GM18870 (cell line): Measurements from ENCODE around the gene LHFPL6.

ENCODE experiments used
- ATAC-seq: cut with Tn5 transposase; IDR thresholded peaks from one replicate; pipeline ENCODE4 v1.9.1; 2021; ENCODE audit warnings: moderate library complexity; ENCODE audit not compliant: unreplicated experiment

The LHFPL6 gene

DNA sequence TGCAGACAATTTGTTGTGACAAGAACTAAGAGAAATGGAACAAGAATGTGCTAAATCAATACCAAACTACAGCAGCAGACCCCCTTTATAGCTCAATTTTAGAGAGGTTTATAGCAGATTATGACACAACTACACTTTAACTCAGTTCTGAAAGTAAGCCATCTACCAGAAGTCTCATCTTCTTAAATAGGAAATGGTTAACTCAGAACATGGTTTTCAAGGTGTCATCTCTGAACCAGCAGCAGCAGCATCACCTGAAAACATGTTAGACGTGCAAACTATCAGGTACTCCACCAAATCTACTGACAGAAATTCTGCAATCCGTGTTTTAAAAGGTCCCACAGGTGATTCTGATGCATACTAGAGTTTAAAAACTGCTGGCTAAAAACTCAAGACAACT lies 6.8 kb downstream of the LHFPL6 start:
- no peak for ATAC-seq

DNA sequence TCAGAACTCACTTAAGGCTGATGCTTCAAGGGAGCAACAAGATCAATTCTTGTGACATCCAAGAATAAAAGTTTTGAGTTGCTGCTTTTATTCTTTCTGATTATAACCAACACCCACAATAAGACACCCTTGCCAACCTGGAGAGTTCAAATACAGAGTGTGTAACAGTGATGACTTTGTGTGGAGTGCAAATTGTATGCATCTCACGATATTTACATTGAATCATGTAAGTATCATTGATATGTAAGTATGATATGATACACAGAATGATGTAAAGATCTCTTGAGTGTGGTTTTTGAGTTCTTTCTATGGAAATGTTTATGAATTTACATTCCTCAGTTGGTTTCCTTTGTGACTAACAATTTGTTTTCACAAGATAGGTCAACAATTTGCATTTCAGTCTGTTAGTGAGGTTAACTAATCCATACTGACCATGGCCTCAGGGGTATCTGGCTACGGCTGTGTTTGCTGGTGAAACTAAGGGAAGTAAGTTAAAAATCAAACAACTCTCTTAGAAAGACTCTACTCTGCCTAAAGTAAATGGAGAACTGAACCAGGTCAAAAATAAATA lies 12.4 kb downstream of the LHFPL6 start:
- ATAC-seq: no peak

DNA sequence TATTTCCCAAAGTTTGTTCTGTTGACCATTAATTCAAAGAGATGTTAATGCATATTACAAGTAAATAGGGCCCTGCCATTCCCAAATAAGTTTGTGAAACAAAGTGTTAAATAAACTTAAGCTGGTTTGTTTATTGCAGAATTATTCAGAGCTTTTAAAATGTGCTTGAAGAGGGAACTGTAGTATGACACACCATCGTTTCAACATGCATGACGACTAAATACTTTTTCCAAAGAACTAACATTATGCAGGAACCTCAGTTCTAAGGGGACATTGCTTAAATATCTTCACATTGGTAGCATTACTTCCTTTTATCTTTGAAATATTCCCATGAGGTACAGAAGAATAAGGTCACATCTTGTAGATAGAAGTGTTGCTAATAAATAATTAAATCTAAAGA lies 14.6 kb downstream of the LHFPL6 start:
- no peak for ATAC-seq

DNA sequence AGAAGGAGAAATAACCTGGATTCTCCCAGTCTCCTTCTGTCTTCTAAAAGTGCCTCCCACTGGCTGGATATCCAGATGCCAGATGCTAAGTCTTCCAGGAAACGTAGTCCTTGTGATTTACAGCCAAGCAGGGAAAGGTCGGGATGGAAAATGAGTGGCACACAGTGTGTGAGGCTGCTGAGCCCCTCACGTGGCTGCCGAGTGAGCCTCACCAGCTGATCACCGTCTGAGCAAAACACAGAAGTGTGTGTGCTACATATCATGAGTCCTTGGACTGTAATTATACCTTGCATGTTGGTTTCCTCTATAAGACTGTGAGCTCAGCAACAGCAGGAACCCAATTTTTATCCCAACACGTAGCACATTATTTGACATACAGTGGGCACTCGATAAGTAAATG lies 15.1 kb downstream of the LHFPL6 start:
- ATAC-seq: no peak

DNA sequence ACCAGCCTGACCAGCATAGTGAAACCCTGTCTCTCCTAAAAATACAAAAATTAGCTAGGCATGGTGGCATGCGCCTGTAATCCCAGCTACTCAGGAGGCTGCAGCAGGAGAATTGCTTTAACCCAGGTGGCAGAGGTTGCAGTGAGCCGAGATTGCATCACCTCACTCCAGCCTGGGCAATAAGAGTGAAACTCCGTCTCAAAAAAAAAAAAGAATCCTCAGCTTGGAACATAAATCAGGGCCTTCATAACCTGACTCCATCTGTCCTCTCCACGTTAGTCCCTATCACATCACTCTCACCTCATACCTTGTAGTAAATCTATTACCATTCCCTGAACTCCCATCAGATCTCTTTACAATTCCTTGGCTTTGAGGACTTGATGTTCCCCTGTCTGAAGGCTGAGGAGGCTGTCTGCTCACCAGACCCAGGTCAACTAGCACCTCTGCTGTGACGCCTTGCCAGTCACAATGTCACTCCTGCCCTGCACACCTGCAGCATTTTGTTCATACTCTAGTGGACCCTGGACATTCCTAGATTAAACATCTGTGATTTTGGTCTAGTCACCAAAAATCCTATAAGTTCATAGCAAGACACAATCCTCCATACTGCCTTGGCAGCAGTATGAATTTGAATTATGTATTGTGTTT lies 15.9 kb downstream of the LHFPL6 start:
- no peak for ATAC-seq

DNA sequence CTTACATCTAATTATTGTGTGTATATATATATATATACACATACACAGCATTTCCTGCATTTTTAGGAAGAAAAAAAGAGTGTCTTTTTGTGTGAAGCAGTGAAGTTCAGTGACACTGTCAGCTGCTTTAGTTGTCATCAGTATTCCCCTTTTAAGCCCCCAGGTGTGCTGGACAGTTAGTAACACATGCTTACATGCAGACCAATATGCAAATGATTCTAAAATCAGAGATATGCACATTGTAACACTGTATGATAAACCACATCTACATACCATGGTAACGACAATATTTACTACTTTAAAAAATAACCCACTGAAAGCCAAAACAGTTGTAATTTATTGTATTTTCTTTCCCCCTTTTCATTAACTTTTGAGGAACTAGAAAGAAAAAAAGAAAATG lies 16.8 kb downstream of the LHFPL6 start:
- no peak for ATAC-seq

DNA sequence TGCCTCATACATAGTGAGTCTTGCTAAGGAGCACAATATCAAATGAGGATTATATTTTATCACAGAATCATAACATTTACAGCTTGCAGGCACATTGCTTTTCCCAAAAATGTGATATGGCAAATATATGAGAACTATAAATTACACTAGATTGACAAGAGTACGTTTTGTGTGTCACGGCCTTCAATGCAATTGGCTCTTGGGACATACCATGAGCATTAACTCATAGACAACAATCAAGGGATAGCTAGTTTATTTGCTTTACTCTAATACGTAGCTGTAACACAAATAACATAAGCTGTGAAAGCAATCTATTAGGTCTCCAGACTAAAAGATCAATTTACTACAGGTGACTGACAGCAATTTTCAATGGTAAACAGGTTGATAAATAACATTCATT lies 17.8 kb downstream of the LHFPL6 start:
- ATAC-seq: no peak

DNA sequence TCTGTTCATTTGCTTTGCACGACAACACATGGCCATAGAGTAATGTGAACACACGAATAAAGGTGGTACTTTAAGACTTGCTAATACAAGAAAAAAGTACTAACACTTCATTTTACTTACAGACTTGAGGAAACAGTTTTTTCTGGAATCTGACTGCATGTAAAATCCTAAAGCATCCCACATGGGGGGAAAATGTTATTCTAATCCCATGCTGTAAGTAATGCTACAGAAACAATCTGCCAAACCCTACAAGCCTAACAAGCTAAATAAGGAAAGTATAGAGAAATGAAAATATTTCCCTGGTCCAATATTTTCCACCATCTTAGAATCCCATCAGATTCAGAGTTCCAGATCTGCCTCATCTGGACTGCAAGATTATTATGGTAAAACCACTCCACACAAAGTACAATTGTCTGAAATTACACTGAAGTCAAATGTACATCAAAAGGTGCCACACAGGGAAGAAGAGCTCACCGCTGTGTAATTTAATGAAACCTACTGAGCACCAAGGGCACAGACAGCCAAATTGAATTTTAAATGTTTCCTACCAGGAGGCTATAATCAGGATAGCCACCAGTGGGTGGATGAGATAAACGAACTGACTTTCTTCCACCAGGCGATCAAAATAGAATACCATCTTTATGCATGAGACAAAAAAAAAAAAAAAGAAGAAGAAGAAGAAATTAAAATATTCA lies 22.0 kb downstream of the LHFPL6 start:
- no peak for ATAC-seq

DNA sequence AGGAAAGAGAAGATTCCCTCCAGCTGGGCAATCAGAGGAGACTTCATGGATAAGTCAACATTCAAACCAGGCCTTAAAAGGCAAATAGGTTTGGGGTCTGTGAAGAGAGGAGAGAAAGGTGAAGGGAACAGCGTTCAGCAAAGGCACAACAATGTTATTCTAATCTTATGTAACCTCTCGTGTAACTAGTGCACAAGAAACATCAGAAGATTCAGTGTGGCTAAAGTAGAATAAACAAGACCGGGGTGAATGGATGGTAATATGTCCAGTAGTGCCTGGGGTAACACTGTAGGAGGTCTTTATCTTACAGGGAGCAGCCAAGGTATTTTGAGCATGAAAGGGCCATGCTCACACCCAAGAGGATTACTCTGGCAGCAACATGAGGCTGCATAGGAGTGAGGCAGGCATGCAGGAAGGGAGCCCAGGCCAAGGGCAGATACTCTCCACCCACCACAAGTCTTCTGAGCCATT lies 24.1 kb downstream of the LHFPL6 start:
- no peak for ATAC-seq

DNA sequence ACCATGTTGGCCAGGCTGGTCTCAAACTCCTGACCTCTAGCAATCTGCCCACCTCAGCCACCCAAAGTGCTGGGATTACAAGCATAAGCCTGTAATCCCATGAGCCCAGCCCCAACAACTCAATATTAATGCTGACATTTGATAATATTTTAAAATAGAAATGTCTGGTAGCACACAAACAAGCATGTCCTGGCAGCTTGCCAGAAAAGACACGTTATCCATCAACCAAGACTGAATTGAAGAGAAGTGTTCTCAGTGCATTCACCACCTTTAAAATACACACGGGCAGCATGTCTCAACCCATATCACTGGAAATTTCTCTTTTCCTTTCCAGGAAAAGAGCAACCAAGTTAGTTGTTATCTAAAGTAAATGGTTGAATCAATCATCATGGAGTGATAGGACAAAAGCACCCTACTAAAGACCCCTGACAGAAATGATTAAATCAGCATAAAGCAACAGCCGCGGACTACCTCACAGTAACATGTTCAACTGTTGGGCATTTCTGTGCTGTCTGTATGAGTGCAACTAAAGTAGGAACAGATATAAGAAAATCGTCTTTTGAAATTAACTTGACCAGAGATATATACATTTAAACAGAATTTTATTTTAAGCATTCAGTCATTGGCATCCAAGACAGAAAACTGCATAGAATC lies 25.0 kb downstream of the LHFPL6 start:
- no peak for ATAC-seq

DNA sequence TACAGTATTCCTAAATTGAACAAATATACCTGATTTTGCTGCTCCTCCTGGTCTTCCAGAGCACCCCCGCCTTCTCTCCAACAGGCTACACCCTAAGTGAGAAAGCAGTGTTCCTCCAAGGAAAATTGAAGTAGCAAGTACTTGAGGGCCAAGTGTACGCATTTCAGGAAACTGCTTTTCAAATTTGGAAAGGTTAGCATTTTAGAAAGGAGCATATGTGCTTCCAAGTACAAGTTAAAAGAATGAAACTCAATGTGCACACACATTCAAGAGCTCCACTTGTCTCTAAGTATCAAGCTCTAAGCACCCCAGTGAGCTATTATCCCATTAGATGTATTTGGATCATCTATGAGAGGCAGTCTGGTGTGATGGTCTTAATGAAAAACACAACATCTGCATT lies 25.8 kb downstream of the LHFPL6 start:
- no peak for ATAC-seq

DNA sequence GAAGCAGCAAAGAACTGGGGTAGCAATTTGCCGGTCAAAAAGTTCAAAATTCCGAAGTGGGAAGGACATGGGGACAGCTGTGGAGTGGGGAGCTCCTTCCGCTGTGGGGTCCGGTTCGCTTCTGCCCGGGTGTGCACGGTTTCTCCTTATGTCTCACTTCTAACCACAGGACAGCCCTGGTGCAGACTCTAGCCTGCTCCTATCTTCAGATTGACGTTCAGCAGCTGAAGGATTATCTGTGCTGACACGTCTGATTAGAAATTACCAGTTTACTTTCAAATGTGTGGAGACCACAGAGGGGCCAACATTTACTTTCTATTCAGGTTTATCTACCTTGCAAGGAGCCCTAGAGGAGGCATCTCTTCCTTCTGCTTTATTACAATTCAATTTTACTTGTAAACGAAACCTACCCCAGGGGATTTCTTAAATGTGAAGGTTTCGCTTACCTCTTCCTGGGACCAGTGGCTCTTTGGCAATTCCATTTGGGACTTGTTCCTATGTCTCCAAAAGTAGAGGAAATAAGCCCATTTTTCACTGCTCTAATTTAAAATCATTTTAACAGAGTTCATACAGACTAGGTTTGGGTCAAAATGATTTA lies 27.3 kb downstream of the LHFPL6 start:
- no peak for ATAC-seq

DNA sequence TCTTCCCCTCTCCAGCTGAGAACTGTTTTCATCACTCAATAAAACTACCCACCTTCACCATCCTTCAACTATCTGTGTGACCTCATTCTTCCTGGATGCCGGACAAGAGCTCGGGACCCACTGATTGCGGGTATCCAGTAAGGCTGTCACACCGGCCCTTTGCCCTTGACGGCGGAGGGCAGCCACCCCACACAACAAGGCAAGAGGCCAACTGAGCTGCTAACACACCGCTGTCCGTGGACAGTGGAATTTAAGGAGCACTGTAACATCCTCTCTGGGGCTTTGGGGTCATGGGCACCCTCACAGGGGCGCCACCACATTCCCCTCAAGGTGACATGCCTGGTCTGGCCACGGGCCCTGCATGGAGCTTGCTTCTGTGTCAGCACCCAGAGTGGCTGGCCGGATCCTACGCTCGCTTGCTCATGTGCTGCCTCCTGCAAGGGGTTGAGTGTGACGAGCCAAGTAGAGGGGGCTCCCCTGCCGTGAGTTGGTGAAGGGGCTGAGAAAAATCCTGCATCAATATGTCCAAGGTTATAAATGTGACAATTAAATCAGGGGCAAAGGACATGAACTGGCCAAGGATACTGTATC lies 31.4 kb downstream of the LHFPL6 start:
- ATAC-seq: no peak

DNA sequence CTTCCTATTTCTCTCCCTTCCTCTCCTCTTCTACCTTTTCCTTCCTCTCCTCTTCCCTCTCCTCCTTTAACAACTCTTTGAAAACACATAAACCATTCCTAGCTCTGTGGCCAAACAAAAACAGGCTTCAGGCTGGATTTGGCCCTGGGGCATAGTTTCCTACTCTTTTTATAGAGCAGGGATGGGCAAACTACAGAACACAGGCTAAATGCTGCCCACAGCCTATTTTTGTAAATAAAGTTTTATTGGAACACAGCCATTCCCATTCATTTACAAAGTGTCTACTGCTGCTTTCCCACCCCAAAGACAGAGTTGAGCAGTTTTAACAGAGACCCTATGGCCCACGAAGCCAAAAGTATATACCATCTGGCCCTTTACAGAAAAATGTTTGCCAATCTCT lies 35.4 kb downstream of the LHFPL6 start:
- ATAC-seq: no peak

DNA sequence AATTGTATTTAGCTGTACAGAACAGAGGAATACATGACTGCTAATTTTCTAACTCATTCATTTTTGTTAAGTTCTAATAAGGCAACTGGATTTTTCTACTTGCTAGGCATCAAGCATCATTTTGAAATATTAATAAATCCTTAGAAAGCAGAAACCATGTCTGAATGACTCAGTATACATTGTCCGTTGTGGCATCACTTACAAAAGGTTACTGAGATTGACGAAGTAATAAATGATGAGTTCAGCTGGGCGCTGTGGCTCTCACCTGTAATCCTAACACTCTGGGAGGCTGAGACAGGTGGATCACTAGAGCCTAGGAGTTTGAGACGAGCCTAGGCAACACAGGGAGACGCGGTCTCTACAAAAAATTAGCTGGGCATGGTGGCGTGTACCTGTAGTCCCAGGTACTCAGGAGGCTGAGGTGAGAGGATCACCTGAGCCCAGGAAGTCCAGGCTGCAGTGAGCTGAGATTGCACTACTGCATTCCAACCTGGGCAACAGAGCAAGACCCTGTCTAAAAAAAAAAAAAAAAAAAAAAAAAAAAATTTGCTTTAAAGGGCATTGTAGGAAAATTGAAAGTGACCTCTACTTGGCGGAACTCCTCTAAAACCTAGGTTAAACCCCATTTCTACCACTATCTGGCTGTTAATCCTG lies 36.6 kb downstream of the LHFPL6 start:
- ATAC-seq: no peak

DNA sequence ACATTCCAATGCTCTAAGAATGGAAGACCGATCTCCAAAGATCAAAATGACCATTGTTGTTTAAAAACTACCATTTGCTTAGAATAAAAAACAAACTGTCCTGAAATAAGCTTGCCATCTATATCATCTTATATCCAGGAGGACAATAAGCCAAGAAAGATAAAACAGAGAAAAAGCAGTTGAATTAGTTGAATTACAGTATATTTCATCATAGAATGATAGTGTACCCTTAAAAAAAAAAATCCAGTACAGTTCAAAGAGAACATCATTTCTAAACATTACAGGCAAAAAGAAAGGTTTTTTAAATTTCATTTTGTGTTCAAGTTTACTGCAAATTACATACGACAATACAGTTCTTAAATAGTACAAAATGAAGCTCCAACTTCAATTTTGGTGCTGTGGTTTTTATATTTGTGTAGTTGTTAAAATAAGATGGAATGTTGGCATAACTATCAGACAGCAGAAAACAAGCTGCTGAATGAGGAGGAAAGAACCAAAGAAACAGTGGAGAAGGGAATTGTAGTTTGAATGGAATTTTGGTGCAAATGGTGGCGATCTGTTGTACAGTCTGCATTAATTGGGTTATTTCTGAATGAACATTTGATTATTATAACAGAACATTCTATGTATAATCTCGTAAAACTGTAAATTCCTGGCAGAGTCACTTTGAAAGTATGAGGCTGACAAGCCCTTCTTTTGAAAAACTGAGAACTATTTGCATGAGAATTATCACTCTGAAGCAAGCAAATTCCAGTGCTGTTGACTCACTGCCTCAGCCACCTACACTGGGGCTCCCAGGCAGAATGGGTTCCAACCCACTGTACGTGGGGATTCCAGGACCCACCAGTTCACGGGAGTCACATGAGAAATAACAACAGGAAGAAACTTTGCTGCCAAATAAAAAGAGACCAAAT lies 37.7 kb downstream of the LHFPL6 start:
- ATAC-seq: no peak

DNA sequence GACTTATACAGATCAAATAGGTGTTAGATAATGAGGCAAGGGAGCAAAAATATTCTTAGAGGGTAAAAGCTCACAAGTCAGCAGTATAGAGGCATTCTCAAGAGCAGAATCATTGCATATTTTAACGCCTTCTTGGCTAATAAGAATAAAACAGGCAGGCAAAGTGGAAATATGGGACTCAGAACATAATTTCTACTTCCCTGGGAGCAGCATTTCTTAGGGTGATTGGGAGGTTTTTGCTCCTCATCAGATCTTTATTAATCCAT lies 39.6 kb downstream of the LHFPL6 start:
- no peak for ATAC-seq

DNA sequence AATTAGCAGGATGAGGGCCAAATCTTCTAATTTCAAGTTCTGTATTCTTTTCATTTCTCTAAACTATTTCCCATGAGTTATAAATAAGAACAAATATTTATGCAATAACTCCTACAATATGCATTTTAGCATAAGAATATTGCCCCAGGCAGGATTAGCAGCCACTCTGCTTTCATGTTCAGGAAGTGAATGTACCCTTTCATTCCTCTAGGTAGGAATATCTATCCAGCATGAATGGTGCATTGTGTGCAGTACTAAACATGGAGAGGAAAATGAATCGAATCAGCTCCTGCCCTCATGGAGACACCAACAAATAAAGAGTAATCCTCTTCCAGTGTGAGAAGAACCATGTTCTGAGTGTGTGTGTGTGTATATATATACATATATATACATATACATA lies 41.0 kb downstream of the LHFPL6 start:
- no peak for ATAC-seq

DNA sequence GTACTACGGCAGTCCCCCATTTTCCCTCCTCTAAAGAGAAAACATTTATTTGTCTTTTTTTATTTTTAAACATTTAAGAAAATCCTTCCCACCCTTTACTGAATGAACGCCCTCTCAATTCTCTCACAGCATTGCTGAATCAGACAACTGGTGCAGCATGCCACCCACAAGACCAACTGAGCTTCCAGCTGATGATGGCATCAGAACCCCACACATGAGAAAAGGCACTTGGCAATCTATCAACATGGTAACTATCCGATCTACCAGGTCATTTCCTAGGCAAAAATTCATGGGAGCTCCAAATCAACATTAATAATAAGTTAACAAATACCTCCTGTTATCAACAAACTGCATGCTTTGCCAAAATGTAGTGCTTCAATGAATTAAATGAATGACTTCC lies 43.1 kb downstream of the LHFPL6 start:
- ATAC-seq: no peak
